NCI-H526 treated with DMSO at 0.1 percent for 48 hours (cell line): ENCODE data around the gene GRIP2.

Experiments used
- DNase-seq: peaks from one replicate; lab custom pipeline; 2025; lab: John Stamatoyannopoulos, UW

GRIP2 gene

DNA sequence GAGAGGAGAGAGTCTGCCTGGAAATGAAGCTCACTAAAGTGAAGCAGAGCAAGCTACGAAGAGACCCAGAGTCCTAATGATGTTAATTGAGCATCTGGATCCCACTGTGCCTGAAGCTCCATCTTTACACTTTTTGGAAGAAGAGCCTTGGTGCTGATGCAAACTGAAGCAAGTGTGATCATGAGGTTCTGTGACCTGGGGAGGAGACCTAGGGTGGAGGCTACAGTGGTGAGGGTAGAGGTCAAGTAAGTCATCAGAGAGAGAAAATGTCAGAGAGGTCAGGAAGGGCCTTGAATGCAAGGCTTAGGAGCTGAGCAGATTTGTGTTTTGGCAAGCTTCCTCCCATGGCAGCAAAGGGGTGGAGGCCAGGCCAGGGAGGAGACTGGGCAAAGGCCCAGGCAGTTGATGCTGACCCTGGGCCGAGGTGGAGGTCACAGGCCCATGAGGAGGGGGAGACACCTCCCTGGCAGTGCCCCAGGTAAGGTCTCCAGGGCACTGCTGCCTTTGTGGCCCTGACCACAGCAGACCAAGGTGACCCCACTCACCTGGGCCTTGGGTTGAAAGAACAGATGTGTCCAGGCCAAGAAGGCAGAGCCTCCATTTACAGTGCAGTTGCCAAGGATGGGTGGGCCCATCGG, 1.6 kb downstream of the GRIP2 start:
- no peak for DNase-seq

DNA sequence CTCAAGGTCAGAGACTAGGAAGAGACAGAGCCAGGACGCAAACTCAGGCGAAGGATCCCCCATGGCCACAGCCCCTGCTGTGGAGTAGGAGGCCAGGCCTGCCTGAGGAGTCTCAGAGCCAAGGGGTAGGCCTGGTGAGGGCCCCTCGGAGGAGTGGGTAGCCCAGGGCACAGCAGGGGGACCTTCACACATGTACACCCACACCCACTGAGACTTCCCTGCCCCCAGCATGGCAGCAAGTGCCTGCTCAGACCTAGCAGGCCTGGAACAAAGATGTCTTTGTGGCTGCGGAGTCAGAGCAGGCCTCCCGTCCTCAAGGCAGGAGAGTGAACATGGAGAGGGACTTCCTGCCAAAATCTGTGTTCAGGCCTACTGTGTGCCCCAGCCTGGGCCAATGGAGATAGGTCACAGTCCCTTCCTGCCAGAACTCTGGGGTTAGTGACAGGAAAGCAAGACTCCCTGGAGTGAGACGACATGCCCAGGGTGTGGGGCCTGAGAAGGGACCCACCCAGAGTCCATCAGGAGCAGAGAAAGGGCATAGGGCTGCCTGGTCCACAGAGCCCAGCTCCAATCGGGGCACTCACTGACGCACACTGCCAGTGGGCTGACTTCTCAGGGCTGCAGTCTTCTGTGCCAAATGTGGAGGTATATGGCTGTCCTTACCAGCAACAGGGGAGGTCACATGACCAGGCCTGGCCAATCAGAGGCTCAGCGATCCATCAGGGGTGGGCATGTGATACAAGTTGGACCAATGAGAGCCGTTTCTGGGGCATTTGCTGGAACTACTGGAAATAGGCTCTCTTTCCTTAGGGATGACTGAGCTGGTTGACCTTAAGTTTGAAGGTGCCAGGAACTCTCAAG, 2.3 kb downstream of the GRIP2 start:
- DNase-seq, result no peak

GRCh38 chr3:14536837-14537589, 3.1 kb downstream of the GRIP2 start:
- DNase-seq, result no peak

DNA sequence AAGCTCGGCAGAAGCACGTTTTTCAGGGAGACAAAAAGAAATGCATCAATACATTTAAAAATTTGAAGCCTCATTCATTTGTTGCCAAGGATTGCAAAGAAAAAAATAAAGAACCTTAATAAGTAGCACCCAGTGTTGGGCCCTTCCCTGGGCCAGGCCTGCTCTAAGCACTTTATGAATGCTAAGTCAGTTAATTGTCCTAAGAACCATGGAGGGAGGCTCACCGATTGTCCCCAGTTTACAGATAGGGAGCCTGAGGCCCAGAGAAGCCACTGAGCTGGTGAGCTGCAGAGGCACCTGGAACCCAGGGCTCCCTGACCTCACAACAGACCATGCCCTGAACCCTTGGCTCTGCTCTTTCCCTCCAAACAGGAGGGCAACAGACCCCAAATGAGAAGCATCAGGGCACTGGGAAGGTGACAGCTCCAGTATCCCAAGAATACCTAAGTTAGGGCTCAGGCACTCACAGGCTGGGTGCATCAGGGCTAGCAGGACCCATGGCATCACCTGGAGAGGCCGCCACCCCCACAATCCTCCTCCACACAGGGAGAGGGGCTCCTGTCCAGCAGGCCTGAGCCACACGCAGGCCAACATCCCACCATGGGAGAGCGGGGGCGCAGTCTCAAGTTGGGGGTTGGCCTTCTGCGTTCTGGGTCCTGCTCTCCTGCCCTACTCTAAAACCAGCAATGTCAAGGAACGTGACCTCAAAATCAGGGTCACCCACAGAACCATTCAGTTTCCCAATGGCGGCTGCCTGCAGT, 3.9 kb downstream of the GRIP2 start:
- DNase-seq, result no peak

DNA sequence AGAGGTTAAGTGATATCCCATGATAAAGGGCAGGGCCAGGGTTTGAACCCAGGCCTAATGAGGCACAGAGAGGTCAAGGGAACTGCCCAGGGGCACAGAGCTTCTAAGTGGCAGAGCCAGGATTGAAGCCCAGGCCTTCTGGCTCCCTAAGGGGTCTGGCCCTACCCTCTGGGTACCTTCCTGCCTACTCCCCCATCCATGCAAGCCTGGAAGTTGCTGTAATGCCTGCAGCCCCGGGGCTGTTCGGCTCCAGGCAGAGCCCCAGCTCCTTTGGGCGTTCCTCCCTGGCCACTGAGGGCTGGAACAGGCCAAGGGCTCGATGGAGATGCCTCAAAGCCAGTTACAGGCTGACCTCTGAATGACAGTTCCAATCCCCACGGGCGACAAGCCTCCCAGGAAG, 4.5 kb downstream of the GRIP2 start:
- no peak for DNase-seq

GRCh38 chr3:14534516-14535191, 5.5 kb downstream of the GRIP2 start:
- peak; percentile 21 for DNase-seq

DNA sequence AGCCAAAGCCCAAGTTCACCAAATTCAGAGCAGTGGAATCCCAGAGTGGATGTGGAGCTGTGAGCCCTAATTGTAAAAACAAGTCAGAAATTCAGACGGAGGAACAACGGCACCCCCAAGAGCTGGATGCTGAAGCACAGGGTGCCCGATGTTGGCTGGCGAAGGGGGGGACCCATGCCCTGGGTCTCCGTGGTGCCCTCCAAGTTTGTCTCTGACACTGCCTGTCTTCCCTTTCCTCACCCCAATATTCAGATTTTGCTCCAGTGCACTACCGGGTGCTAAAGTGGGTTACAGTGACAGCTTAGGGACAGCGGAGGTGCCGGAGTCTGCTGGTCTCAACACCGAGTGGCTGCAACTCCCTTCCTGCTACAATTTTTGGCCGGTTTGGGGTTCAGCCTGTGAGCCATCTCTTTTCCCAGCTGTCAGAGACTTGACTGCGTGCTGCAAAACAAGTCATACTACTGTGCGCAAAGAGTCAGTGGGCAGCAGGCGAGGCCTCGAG, 6.6 kb downstream of the GRIP2 start:
- no peak for DNase-seq

DNA sequence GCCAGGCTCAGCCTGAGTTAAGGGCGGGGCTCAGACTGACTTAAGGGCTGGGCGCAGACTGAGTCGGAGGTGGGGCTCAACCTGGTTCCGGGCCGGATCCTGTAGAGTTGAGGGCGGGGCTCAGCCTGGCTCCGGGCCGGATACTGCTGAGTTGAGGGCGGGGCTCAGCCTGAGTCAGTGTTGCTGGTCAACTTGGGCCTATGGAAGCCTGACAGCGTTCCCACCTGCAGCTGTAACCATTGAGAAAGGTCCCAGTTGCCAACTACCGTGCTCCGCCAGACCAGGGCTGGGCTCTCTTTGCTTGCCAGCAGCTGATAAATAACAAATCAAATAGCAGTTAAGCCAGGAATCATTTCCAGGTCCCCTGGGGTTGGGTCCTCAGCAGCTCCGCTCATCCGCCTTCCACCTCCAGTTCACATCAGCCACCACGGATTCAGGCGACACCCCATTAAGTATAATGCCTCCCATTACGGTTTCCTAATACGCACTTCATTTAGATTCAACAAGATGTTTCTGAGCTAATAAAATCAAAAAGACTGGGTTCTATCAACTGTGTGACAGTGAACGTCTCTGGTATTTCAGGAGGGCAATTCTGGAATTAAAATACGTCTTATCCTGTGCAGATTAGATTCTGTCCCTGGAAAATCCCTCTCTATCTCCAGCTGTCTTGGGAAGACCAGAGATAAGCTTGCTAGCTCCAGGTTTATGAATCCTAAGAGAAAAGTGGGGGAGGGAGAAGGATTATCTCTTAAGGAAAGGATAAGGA, 7.3 kb downstream of the GRIP2 start:
- DNase-seq, result no peak

DNA sequence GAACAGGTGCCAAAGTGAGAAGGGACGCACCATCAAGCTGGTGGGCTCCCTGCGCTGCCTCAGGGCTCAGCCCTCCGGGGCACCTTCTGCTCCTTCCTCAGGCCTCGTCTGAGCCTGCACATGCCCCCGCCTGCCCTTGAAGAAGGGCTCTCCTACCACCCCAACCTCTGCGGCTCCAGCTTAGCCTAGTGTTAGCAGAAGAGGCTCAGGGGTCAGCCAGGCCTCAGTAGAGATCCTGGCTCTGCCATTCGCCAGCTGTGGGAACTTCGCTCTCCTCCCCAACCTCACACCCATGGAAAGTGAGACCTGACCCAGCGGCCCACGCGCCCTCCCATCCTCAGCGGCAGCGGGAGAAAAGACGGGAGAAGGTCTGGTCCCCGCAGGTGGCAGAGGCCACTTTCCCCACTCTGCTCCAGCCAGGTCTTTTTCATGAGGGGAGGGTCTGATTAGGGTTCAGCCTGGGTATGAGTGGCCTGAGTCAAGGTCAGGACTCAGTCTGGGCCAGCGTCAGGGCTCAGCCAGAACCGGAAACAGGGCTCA, 8.2 kb downstream of the GRIP2 start:
- DNase-seq, result no peak

DNA sequence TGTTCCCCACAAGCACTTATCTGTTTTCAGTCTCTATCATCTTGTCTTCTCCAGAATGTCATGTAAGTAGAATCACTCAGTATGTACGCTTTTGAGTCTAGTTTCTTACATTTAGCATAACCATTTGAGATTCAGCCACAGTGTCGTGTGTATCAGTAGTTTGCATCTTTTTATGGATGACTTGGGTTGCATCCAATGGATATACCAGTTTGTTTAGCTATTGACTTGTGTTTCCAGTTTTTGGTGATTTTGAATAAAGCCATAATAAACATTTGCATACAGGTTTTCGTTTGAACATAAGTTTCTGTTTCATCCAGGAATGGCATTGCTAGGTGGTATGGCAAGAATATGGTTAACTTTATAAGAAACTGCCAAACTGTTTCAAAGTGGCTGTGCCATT, 12.1 kb downstream of the GRIP2 start:
- peak; percentile 96 for DNase-seq

DNA sequence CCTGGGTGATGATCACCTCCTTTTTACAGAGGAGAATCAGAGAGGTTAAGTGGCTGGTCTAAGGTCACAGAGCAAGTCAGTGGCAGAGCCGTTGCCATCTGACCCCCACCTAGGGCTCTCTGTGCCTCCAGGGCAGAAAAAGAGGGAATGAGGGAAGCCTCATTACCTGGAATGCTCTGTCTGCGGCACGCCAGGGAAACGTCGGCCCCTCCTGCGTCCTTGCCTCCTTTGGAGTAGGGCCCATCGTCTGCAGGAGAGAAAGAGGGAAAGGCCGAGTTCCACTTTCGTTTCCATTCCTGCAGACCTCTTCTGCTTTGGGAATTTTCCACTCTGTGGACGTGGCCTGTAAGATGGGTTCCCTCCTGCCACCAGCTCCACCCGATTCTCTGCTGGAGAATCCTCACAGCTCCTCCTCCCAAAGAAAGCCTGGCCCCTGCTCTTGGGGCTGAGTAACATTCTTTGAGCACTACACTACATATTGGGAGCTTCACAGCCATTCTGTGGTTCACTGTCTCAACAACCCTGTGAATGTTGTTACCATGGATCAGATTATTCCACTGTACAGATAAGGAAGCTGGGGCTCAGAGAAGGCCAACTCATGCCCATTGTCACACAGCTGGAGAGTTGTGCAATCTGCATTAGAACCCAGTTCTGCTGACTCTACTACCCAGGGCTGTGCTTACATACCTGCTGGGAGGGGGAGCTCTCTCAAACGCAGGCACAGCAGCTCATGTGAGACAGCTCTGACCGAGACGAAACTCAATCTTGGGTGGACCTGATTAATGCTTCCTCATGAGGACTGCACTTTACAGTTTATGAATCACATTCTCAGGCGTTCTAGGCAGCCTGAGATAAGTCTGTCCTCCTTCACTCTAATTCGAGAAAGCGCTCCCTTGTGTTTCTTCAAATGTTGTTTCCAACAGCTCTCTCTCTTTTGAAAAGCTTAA, 14.2 kb downstream of the GRIP2 start:
- DNase-seq, result no peak

GRCh38 chr3:14524920-14525660, 15.1 kb downstream of the GRIP2 start:
- no peak for DNase-seq

- DNase-seq, result no peak
These were observed 15.8 kb downstream of the GRIP2 start for GRCh38 chr3:14524311-14524711.

GRCh38 chr3:14523792-14524191, 16.4 kb downstream of the GRIP2 start:
- no peak for DNase-seq

GRCh38 chr3:14522768-14523167, 17.4 kb downstream of the GRIP2 start:
- DNase-seq, result no peak

- DNase-seq, result no peak
These were observed 17.9 kb downstream of the GRIP2 start for GRCh38 chr3:14522129-14522691.

DNA sequence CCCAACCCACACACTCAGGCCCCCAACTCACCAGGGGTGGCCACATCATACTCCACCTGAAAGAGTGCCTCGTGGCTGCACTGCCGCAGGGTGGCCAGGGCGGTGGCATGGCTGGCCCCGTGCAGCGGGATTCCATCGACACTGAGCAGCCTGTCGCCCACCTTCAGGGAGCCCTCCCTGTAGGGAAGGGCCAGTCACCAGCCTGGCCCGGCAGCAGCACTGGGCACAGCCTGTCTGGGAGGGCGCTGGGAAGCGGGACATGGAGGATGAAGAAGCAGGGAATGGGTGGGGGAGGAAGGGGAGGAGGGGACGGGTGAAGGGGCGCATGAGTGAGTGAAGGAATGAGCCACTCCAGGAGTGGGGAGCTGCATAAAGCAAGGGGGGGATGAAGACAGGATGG, 18.5 kb downstream of the GRIP2 start:
- no peak for DNase-seq

GRCh38 chr3:14520967-14521366, 19.2 kb downstream of the GRIP2 start:
- DNase-seq, result no peak
